22Rv1 (cell line): ENCODE measurements around the gene DHX35.

Source experiments
- CTCF ChIP-seq: fragments of 450-650 bp; IDR thresholded peaks from 2 replicates; pipeline ENCODE4 v1.5.1; 2017; ENCODE audit warnings: mild to moderate bottlenecking
- ZFX ChIP-seq: fragments of 450-650 bp; IDR thresholded peaks from 2 replicates; pipeline ENCODE4 v1.6.1; 2017; ENCODE audit warnings: antibody characterized with exemption, borderline replicate concordance

DNA sequence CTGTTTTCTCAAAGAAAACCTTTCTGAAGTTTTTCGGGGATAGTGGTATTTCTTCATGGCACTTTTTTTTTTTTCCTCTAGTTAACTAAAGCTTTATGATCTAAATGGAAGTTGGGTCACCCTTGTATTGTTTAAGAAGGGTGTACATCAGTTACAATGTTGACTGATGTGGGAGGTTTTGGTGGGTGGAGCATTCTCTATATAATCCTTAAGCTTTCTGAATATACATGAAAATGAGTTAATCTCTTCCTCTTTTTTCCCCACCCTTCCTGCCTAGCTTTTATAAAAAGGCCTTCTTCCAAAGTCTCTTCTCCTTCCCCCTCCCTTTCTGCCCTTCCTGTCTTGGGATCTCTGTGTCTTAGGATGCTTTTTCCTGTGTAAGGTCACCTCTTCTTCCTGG lies 47.2 kb downstream of the DHX35 start:
- no peak for TF ChIP-seq CTCF
- no peak for TF ChIP-seq ZFX
